H9 (cell line): ENCODE data around the gene GGT1. TPM values are rescaled to one million over a fixed set of nuclear protein-coding genes. Genes with fewer than 3 reads are reported as not detected.
A peak's percentile ranks its signal among the peaks of the same experiment; 100 is the strongest.

ENCODE experiments used
- DNase-seq: peaks from one replicate; pipeline ENCODE4 v3.0.0-alpha.2; 2017
- H2AFZ ChIP-seq: one replicate; pipeline ENCODE4 v1.6.1; 2013; ENCODE audit warnings: mild to moderate bottlenecking, low read length, control low read depth, moderate library complexity
- H2AK5ac ChIP-seq: 2 replicates; pipeline ENCODE4 v1.6.1; 2013; ENCODE audit warnings: low read length, control low read depth, mixed read lengths; ENCODE audit not compliant: insufficient read length
- H2BK120ac ChIP-seq: one replicate; pipeline ENCODE4 v1.6.1; 2013; ENCODE audit warnings: low read depth, mild to moderate bottlenecking, low read length, control low read depth, inconsistent platforms; ENCODE audit not compliant: poor library complexity, severe bottlenecking
- H2BK12ac ChIP-seq: 2 replicates; pipeline ENCODE4 v1.6.1; 2013; ENCODE audit warnings: low read length, control low read depth, mixed read lengths, low read depth; ENCODE audit not compliant: insufficient read length
- H2BK15ac ChIP-seq: 2 replicates; pipeline ENCODE4 v1.6.1; 2013; ENCODE audit warnings: low read depth, low read length, control low read depth
- H2BK20ac ChIP-seq: one replicate; pipeline ENCODE4 v1.6.1; 2013; ENCODE audit warnings: low read depth, mild to moderate bottlenecking, low read length, control low read depth, inconsistent platforms; ENCODE audit not compliant: poor library complexity, severe bottlenecking
- H2BK5ac ChIP-seq: 2 replicates; pipeline ENCODE4 v1.6.1; 2013; ENCODE audit warnings: low read length, control low read depth, mixed read lengths; ENCODE audit not compliant: insufficient read length
- H3K14ac ChIP-seq: 2 replicates; pipeline ENCODE4 v1.6.1; 2013; ENCODE audit warnings: low read length, control low read depth; ENCODE audit not compliant: insufficient read depth
- H3K18ac ChIP-seq: 2 replicates; pipeline ENCODE4 v1.6.1; 2013; ENCODE audit warnings: low read depth, mild to moderate bottlenecking, mixed read lengths, low read length, control low read depth; ENCODE audit not compliant: insufficient read length
- H3K23ac ChIP-seq: 2 replicates; pipeline ENCODE4 v1.6.1; 2013; ENCODE audit warnings: low read length, control low read depth, mixed read lengths, low read depth; ENCODE audit not compliant: insufficient read length
- H3K23me2 ChIP-seq: 2 replicates; pipeline ENCODE4 v1.6.1; 2013; ENCODE audit warnings: low read depth, mild to moderate bottlenecking, mixed read lengths, low read length, control low read depth; ENCODE audit not compliant: insufficient read length, poor library complexity, severe bottlenecking
- H3K27ac ChIP-seq: 2 replicates; pipeline ENCODE4 v1.5.1; 2013; ENCODE audit warnings: low read length, control low read depth, mixed read lengths, low read depth; ENCODE audit not compliant: insufficient read length
- H3K27me3 ChIP-seq: 2 replicates; pipeline ENCODE4 v1.6.1; 2013; ENCODE audit warnings: low read length, control low read depth, inconsistent platforms; ENCODE audit not compliant: insufficient read depth
- H3K4ac ChIP-seq: 2 replicates; pipeline ENCODE4 v1.6.1; 2013; ENCODE audit warnings: low read depth, mild to moderate bottlenecking, control low read depth, inconsistent platforms, low read length, moderate library complexity
- H3K4me1 ChIP-seq: 2 replicates; pipeline ENCODE4 v1.6.1; 2013; ENCODE audit warnings: low read length, control low read depth, inconsistent platforms; ENCODE audit not compliant: insufficient read depth
- H3K4me2 ChIP-seq: 2 replicates; pipeline ENCODE4 v1.6.1; 2013; ENCODE audit warnings: low read length, control low read depth, mixed read lengths; ENCODE audit not compliant: insufficient read length, insufficient read depth
- H3K56ac ChIP-seq: 2 replicates; pipeline ENCODE4 v1.6.1; 2013; ENCODE audit warnings: low read depth, mild to moderate bottlenecking, mixed read lengths, low read length, control low read depth; ENCODE audit not compliant: insufficient read length
- H3K79me1 ChIP-seq: 2 replicates; pipeline ENCODE4 v1.6.1; 2013; ENCODE audit warnings: low read depth, mild to moderate bottlenecking, moderate library complexity, low read length, control low read depth, inconsistent platforms; ENCODE audit not compliant: insufficient read depth, poor library complexity, severe bottlenecking
- H3K79me2 ChIP-seq: 2 replicates; pipeline ENCODE4 v1.6.1; 2013; ENCODE audit warnings: low read length, control low read depth, inconsistent platforms; ENCODE audit not compliant: insufficient read depth
- H3K9ac ChIP-seq: 2 replicates; pipeline ENCODE4 v1.6.1; 2013; ENCODE audit warnings: low read length, control low read depth, mixed read lengths; ENCODE audit not compliant: insufficient read length; ENCODE audit errors: extremely low read depth
- H3K9me3 ChIP-seq: one replicate; pipeline ENCODE4 v1.6.1; 2013; ENCODE audit warnings: low read depth, low read length, inconsistent platforms; ENCODE audit not compliant: control insufficient read depth
- H3T11ph ChIP-seq: one replicate; pipeline ENCODE4 v1.6.1; 2013; ENCODE audit warnings: mild to moderate bottlenecking, low read length, control low read depth, inconsistent platforms
- H4K20me1 ChIP-seq: one replicate; pipeline ENCODE4 v1.6.1; 2013; ENCODE audit not compliant: control insufficient read depth, insufficient read length, insufficient read depth
- H4K5ac ChIP-seq: 2 replicates; pipeline ENCODE4 v1.6.1; 2013; ENCODE audit warnings: low read depth, mild to moderate bottlenecking, mixed read lengths, low read length, control low read depth; ENCODE audit not compliant: insufficient read length
- H4K8ac ChIP-seq: replicated peaks from 2 replicates; pipeline ENCODE4 v1.6.1; 2013; ENCODE audit warnings: low read length, control low read depth, mixed read lengths, low read depth; ENCODE audit not compliant: insufficient read length
- H4K91ac ChIP-seq: 2 replicates; pipeline ENCODE4 v1.6.1; 2013; ENCODE audit warnings: low read depth, mild to moderate bottlenecking, moderate library complexity, mixed read lengths, low read length, control low read depth; ENCODE audit not compliant: insufficient read length
- H3K27ac Mint-ChIP-seq, 3 experiments: 2 replicates in 2 of 3; 3 replicates in 1 of 3; pipeline ENCODE4 v1.8.0; 2020 to 2021; ENCODE audit warnings: mixed read lengths in 3 of 3, mild to moderate bottlenecking in 1 of 3, moderate library complexity in 1 of 3
- H3K27me3 Mint-ChIP-seq: 2 replicates; pipeline ENCODE4 v1.8.0; 2021; ENCODE audit warnings: low read depth, mild to moderate bottlenecking, moderate library complexity, mixed read lengths
- H3K36me3 Mint-ChIP-seq, 3 experiments: 2 replicates in 2 of 3; 3 replicates in 1 of 3; pipeline ENCODE4 v1.8.0; 2020 to 2021; ENCODE audit warnings: low read depth in 3 of 3, mixed read lengths in 3 of 3; ENCODE audit not compliant: insufficient read depth in 1 of 3
- H3K4me1 Mint-ChIP-seq, 2 experiments: 2 replicates each; pipeline ENCODE4 v1.8.0; 2020; ENCODE audit warnings: mixed read lengths in 2 of 2
- H3K4me3 Mint-ChIP-seq, 2 experiments: 2 replicates in 1 of 2; 3 replicates in 1 of 2; pipeline ENCODE4 v1.8.0; 2020 to 2021; ENCODE audit warnings: mild to moderate bottlenecking in 2 of 2, mixed read lengths in 2 of 2, moderate library complexity in 1 of 2
- H3K9me3 Mint-ChIP-seq, 2 experiments: 2 replicates in 1 of 2; 3 replicates in 1 of 2; pipeline ENCODE4 v1.8.0; 2020; ENCODE audit warnings: mild to moderate bottlenecking in 2 of 2, mixed read lengths in 2 of 2, moderate library complexity in 1 of 2
- WGBS: extraction: QIAGEN DNeasy Blood & Tissue Kit; methylation state at CpG from one replicate; pipeline ENCODE4 v1.1.7; 2013; ENCODE audit warnings: missing lambda C conversion rate, low lambda C conversion rate, mixed read lengths; ENCODE audit not compliant: insufficient read length; ENCODE audit errors: extremely low coverage; 5-methylcytosine and 5-hydroxymethylcytosine counted together
- total RNA-seq: library from RNA; stranded (reverse); gene quantifications from 2 replicates; pipeline ENCODE4 v1.2.1, GENCODE V29; 2021
- TF ChIP-seq, protein P1 (sequence below): fragments of 200-600 bp; sonication (generic); conservative IDR thresholded peaks from 3 replicates; pipeline ENCODE4 v1.8.0; 2021; ENCODE audit warnings: antibody characterized with exemption, mild to moderate bottlenecking

GGT1 gene
- total RNA-seq, 1 experiment from 2014 or later, result 20.5 TPM

GRCh38 chr22:24590596-24591173, 12.3 kb upstream of the GGT1 start:
- Histone ChIP-seq H4K91ac (no peak overlapping the region), H4K20me1 (no peaks in the 10 kb centered on the region), H3K4me1 (no peaks in the 10 kb centered on the region), H3K9me3 (no peaks in the 10 kb centered on the region), H2AFZ (no peak overlapping the region), H2BK120ac (no peak overlapping the region), H2BK15ac (no peak overlapping the region), H2BK5ac (no peak overlapping the region), H4K8ac (no peak overlapping the region), H4K5ac (no peak overlapping the region), H2BK20ac (no peak overlapping the region), H3K79me1 (no peaks in the 10 kb centered on the region), H3K27me3 (no peaks in the 10 kb centered on the region), H3K27ac (no peak overlapping the region), H3K4ac (no peak overlapping the region), H3K14ac (no peak overlapping the region), H2AK5ac (no peak overlapping the region), H2BK12ac (no peak overlapping the region), H3K23ac (no peak overlapping the region), H3K4me2 (no peak overlapping the region), H3K23me2 (no peaks in the 10 kb centered on the region), H3K18ac (no peak overlapping the region), H3K9ac (no peak overlapping the region), H3K79me2 (no peaks in the 10 kb centered on the region), H3T11ph (no peak overlapping the region), H3K56ac (no peak overlapping the region)
- TF ChIP-seq, protein P1, sequence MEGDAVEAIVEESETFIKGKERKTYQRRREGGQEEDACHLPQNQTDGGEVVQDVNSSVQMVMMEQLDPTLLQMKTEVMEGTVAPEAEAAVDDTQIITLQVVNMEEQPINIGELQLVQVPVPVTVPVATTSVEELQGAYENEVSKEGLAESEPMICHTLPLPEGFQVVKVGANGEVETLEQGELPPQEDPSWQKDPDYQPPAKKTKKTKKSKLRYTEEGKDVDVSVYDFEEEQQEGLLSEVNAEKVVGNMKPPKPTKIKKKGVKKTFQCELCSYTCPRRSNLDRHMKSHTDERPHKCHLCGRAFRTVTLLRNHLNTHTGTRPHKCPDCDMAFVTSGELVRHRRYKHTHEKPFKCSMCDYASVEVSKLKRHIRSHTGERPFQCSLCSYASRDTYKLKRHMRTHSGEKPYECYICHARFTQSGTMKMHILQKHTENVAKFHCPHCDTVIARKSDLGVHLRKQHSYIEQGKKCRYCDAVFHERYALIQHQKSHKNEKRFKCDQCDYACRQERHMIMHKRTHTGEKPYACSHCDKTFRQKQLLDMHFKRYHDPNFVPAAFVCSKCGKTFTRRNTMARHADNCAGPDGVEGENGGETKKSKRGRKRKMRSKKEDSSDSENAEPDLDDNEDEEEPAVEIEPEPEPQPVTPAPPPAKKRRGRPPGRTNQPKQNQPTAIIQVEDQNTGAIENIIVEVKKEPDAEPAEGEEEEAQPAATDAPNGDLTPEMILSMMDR, result no peak
- WGBS, result no CpG with 5 or more reads among the region's 12 CpGs
- Mint-ChIP-seq H3K27me3 (no peaks in the 10 kb centered on the region), H3K36me3 (peaks cover 0 to 8% (median 7%) of the 10 kb centered on the region in 3 experiments; a peak in 3 of 7 replicates), H3K4me1 (peaks cover 5 to 26% of the 10 kb centered on the region in 2 experiments), H3K9me3 (no peaks in the 10 kb centered on the region), H3K4me3 (peak overlapping the region in 1 of 2 experiments; percentile 25; a peak in 2 of 5 replicates), H3K27ac (peak overlapping the region in 1 of 3 experiments; percentile 16; a peak in 2 of 7 replicates)
- no peak for DNase-seq
